A673 (cell line): Measurements from ENCODE around the gene CNP. TPM values are rescaled to one million over a fixed set of nuclear protein-coding genes. Genes with fewer than 3 reads are reported as not detected.

Experiments used
- BruUV-seq: library from RNA; stranded (reverse); fragments of 400-500 nt; replicated peaks from 2 replicates; lab custom pipeline; 2021; lab: Mats Ljungman, UMichigan
- CTCF ChIA-PET: fragments of 300-600 bp; sonication (Branson Sonifier 250); formaldehyde crosslinking; loops from one replicate; lab custom pipeline; 2022; ENCODE audit warnings: antibody characterized with exemption; lab: Charles Lee
- POLR2A ChIA-PET: fragments of 300-600 bp; sonication (Branson Sonifier 250); formaldehyde crosslinking; loops from one replicate; lab custom pipeline; 2022; ENCODE audit warnings: antibody characterized with exemption; ENCODE audit not compliant: low non-redundant PET; lab: Charles Lee
- DNase-seq: peaks from one replicate; pipeline ENCODE4 v3.0.0-alpha.2; 2015; ENCODE audit warnings: low spot score
- H3K27ac ChIP-seq: fragments of 200-600 bp; sonication (generic); 2 replicates; pipeline ENCODE4 v1.5.1; 2016; ENCODE audit warnings: mixed run types, low read depth, mild to moderate bottlenecking, mixed read lengths, antibody characterized with exemption, low read length; ENCODE audit not compliant: poor library complexity, severe bottlenecking
- H3K27me3 ChIP-seq: fragments of 200-600 bp; sonication (generic); replicated peaks from 2 replicates; pipeline ENCODE4 v1.6.1; 2017; ENCODE audit warnings: mixed run types, low read depth, mild to moderate bottlenecking, mixed read lengths, antibody characterized with exemption, low read length; ENCODE audit not compliant: insufficient read depth, poor library complexity
- H3K36me3 ChIP-seq: fragments of 200-600 bp; sonication (generic); 2 replicates; pipeline ENCODE4 v1.6.1; 2016; ENCODE audit warnings: mixed run types, mild to moderate bottlenecking, mixed read lengths, antibody characterized with exemption, low read length; ENCODE audit not compliant: insufficient read depth, poor library complexity, severe bottlenecking
- H3K4me1 ChIP-seq: fragments of 200-600 bp; sonication (generic); 2 replicates; pipeline ENCODE4 v1.6.1; 2017; ENCODE audit warnings: mixed run types, mild to moderate bottlenecking, mixed read lengths, antibody characterized with exemption, low read length; ENCODE audit not compliant: insufficient read depth, poor library complexity, severe bottlenecking
- H3K4me3 ChIP-seq: fragments of 200-600 bp; sonication (generic); 2 replicates; pipeline ENCODE4 v1.5.1; 2016; ENCODE audit warnings: low read depth, mixed run types, mild to moderate bottlenecking, mixed read lengths, low read length; ENCODE audit not compliant: poor library complexity, severe bottlenecking
- H3K9me3 ChIP-seq: fragments of 200-600 bp; sonication (generic); 2 replicates; pipeline ENCODE4 v1.6.1; 2016; ENCODE audit warnings: mixed run types, low read depth, mild to moderate bottlenecking, mixed read lengths, antibody characterized with exemption, low read length; ENCODE audit not compliant: poor library complexity, severe bottlenecking
- EZH2 ChIP-seq: fragments of 200-600 bp; sonication (generic); IDR thresholded peaks from 2 replicates; pipeline ENCODE4 v1.6.1; 2017; ENCODE audit warnings: borderline replicate concordance, low read depth, mild to moderate bottlenecking, mixed read lengths, antibody characterized with exemption, low read length; ENCODE audit not compliant: poor library complexity, severe bottlenecking
- intact Hi-C: fragments of 100-400 bp; cut with micrococcal nuclease; formaldehyde crosslinking; loops from one replicate; pipeline ENCODE4 v1.10.0; 2022; ENCODE audit not compliant: unreplicated experiment
- total RNA-seq: library from RNA; stranded (reverse); gene quantifications from 2 replicates; pipeline ENCODE4 v1.2.3, GENCODE V29; 2021
- TF ChIP-seq, protein P1 (sequence below): fragments of 300-800, 200-600 bp; sonication (generic); conservative IDR thresholded peaks from 2 replicates; pipeline ENCODE4 v1.5.1; 2017; ENCODE audit warnings: low read depth, mild to moderate bottlenecking, antibody characterized with exemption, low read length, moderate library complexity, mixed read lengths

Gene CNP
- total RNA-seq, 1 experiment from 2014 or later: 55.6 TPM

- POLR2A ChIA-PET: no interaction called here
- TF ChIP-seq, protein P1, sequence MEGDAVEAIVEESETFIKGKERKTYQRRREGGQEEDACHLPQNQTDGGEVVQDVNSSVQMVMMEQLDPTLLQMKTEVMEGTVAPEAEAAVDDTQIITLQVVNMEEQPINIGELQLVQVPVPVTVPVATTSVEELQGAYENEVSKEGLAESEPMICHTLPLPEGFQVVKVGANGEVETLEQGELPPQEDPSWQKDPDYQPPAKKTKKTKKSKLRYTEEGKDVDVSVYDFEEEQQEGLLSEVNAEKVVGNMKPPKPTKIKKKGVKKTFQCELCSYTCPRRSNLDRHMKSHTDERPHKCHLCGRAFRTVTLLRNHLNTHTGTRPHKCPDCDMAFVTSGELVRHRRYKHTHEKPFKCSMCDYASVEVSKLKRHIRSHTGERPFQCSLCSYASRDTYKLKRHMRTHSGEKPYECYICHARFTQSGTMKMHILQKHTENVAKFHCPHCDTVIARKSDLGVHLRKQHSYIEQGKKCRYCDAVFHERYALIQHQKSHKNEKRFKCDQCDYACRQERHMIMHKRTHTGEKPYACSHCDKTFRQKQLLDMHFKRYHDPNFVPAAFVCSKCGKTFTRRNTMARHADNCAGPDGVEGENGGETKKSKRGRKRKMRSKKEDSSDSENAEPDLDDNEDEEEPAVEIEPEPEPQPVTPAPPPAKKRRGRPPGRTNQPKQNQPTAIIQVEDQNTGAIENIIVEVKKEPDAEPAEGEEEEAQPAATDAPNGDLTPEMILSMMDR: no peak
- no peak for TF ChIP-seq EZH2
- Histone ChIP-seq H3K36me3 (peaks cover 22% of the 10 kb centered on the region), H3K9me3 (no peaks in the 10 kb centered on the region), H3K4me3 (no peak overlapping the region), H3K27ac (no peak overlapping the region), H3K27me3 (no peaks in the 10 kb centered on the region), H3K4me1 (no peaks in the 10 kb centered on the region)
- intact Hi-C loops: no loop called here
- BruUV-seq: TSS peak; percentile 25
- DNase-seq: no peak
- CTCF ChIA-PET: no interaction called here
Measured at GRCh38 chr17:41974031-41974430, 7.4 kb downstream of the CNP start.

- POLR2A ChIA-PET: no interaction called here
- no peak for TF ChIP-seq EZH2
- TF ChIP-seq, protein P1: no peak
- Histone ChIP-seq H3K27me3 (no peaks in the 10 kb centered on the region), H3K9me3 (no peaks in the 10 kb centered on the region), H3K27ac (no peak overlapping the region), H3K36me3 (peaks cover 19% of the 10 kb centered on the region), H3K4me1 (no peaks in the 10 kb centered on the region), H3K4me3 (no peak overlapping the region)
- no peak for DNase-seq
- intact Hi-C loops: no loop called here
- CTCF ChIA-PET: no interaction called here
- BruUV-seq: no TSS peak
Measured at GRCh38 chr17:41974658-41975057, 8.1 kb downstream of the CNP start.

DNA sequence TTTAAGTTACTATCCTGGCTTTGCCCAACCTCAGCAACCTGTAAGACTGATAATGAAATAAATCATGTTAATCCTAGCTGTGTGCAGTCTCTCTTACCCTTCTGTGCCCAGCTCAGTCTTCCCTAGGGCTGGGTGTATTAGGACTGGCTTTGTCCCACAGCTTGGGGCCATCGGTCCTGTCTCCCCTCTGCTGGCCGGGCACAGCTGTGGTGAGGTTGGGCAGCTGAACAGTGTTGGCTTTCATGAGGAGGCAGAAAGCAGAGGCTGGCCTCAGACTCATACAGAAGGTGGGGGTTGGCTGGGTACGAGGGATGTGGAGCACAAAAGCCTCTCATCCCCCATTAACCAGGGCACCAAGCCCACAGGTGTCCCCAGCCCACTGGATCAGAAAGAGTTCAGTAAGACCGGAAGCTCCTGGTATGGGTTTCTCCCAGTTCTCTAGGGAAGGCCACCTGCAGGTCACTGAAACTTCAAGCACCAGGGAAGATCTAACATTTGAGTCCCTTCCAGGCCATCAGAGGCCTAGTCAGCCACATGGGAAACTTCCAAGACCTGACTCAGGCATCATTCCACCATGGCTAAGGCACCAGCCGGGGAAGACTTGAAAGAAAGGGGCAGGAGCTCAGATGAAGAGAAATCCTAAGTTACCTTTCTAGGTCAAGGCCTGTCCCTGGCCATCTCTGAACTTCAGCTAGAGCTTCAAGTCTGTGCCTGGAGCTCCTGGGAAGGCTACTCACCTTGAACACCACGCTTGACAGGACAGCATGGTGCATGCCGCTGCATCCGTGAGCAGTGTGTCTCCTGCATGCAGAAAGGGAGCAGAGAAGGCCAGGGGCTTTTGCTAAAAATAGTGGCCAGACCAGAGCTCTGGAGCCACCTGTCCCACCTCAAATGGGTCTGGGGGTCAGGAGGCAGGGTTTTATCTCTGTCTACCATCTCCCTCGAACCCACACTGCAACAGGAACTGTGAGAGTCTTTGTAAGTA, 8.8 kb downstream of the CNP start:
- no peaks in the 10 kb centered on the region for H3K27me3 ChIP-seq
- H3K4me3 ChIP-seq: no peak overlapping the region
- POLR2A ChIA-PET: no interaction called here
- intact Hi-C loops: no loop called here
- H3K27ac ChIP-seq: no peak overlapping the region
- no TSS peak for BruUV-seq
- H3K36me3 ChIP-seq: peaks cover 19% of the 10 kb centered on the region
- TF ChIP-seq, protein P1: no peak
- no peak for TF ChIP-seq EZH2
- no peak for DNase-seq
- H3K9me3 ChIP-seq: no peaks in the 10 kb centered on the region
- H3K4me1 ChIP-seq: no peaks in the 10 kb centered on the region
- CTCF ChIA-PET: no interaction called here
